H9 (cell line): ENCODE data around the gene ACVR1. TPM values are rescaled to one million over a fixed set of nuclear protein-coding genes. Genes with fewer than 3 reads are reported as not detected.

Source experiments
- DNase-seq: peaks from one replicate; pipeline ENCODE4 v3.0.0-alpha.2; 2017
- H2AFZ ChIP-seq: one replicate; pipeline ENCODE4 v1.6.1; 2013; ENCODE audit warnings: mild to moderate bottlenecking, low read length, control low read depth, moderate library complexity
- H2AK5ac ChIP-seq: 2 replicates; pipeline ENCODE4 v1.6.1; 2013; ENCODE audit warnings: low read length, control low read depth, mixed read lengths; ENCODE audit not compliant: insufficient read length
- H2BK120ac ChIP-seq: one replicate; pipeline ENCODE4 v1.6.1; 2013; ENCODE audit warnings: low read depth, mild to moderate bottlenecking, low read length, control low read depth, inconsistent platforms; ENCODE audit not compliant: poor library complexity, severe bottlenecking
- H2BK12ac ChIP-seq: 2 replicates; pipeline ENCODE4 v1.6.1; 2013; ENCODE audit warnings: low read length, control low read depth, mixed read lengths, low read depth; ENCODE audit not compliant: insufficient read length
- H2BK15ac ChIP-seq: 2 replicates; pipeline ENCODE4 v1.6.1; 2013; ENCODE audit warnings: low read depth, low read length, control low read depth
- H2BK20ac ChIP-seq: one replicate; pipeline ENCODE4 v1.6.1; 2013; ENCODE audit warnings: low read depth, mild to moderate bottlenecking, low read length, control low read depth, inconsistent platforms; ENCODE audit not compliant: poor library complexity, severe bottlenecking
- H2BK5ac ChIP-seq: 2 replicates; pipeline ENCODE4 v1.6.1; 2013; ENCODE audit warnings: low read length, control low read depth, mixed read lengths; ENCODE audit not compliant: insufficient read length
- H3K14ac ChIP-seq: 2 replicates; pipeline ENCODE4 v1.6.1; 2013; ENCODE audit warnings: low read length, control low read depth; ENCODE audit not compliant: insufficient read depth
- H3K18ac ChIP-seq: 2 replicates; pipeline ENCODE4 v1.6.1; 2013; ENCODE audit warnings: low read depth, mild to moderate bottlenecking, mixed read lengths, low read length, control low read depth; ENCODE audit not compliant: insufficient read length
- H3K23ac ChIP-seq: 2 replicates; pipeline ENCODE4 v1.6.1; 2013; ENCODE audit warnings: low read length, control low read depth, mixed read lengths, low read depth; ENCODE audit not compliant: insufficient read length
- H3K23me2 ChIP-seq: 2 replicates; pipeline ENCODE4 v1.6.1; 2013; ENCODE audit warnings: low read depth, mild to moderate bottlenecking, mixed read lengths, low read length, control low read depth; ENCODE audit not compliant: insufficient read length, poor library complexity, severe bottlenecking
- H3K27ac ChIP-seq: 2 replicates; pipeline ENCODE4 v1.5.1; 2013; ENCODE audit warnings: low read length, control low read depth, mixed read lengths, low read depth; ENCODE audit not compliant: insufficient read length
- H3K27me3 ChIP-seq: 2 replicates; pipeline ENCODE4 v1.6.1; 2013; ENCODE audit warnings: low read length, control low read depth, inconsistent platforms; ENCODE audit not compliant: insufficient read depth
- H3K4ac ChIP-seq: 2 replicates; pipeline ENCODE4 v1.6.1; 2013; ENCODE audit warnings: low read depth, mild to moderate bottlenecking, control low read depth, inconsistent platforms, low read length, moderate library complexity
- H3K4me1 ChIP-seq: 2 replicates; pipeline ENCODE4 v1.6.1; 2013; ENCODE audit warnings: low read length, control low read depth, inconsistent platforms; ENCODE audit not compliant: insufficient read depth
- H3K4me2 ChIP-seq: 2 replicates; pipeline ENCODE4 v1.6.1; 2013; ENCODE audit warnings: low read length, control low read depth, mixed read lengths; ENCODE audit not compliant: insufficient read length, insufficient read depth
- H3K56ac ChIP-seq: 2 replicates; pipeline ENCODE4 v1.6.1; 2013; ENCODE audit warnings: low read depth, mild to moderate bottlenecking, mixed read lengths, low read length, control low read depth; ENCODE audit not compliant: insufficient read length
- H3K79me1 ChIP-seq: 2 replicates; pipeline ENCODE4 v1.6.1; 2013; ENCODE audit warnings: low read depth, mild to moderate bottlenecking, moderate library complexity, low read length, control low read depth, inconsistent platforms; ENCODE audit not compliant: insufficient read depth, poor library complexity, severe bottlenecking
- H3K79me2 ChIP-seq: 2 replicates; pipeline ENCODE4 v1.6.1; 2013; ENCODE audit warnings: low read length, control low read depth, inconsistent platforms; ENCODE audit not compliant: insufficient read depth
- H3K9ac ChIP-seq: 2 replicates; pipeline ENCODE4 v1.6.1; 2013; ENCODE audit warnings: low read length, control low read depth, mixed read lengths; ENCODE audit not compliant: insufficient read length; ENCODE audit errors: extremely low read depth
- H3K9me3 ChIP-seq: one replicate; pipeline ENCODE4 v1.6.1; 2013; ENCODE audit warnings: low read depth, low read length, inconsistent platforms; ENCODE audit not compliant: control insufficient read depth
- H3T11ph ChIP-seq: one replicate; pipeline ENCODE4 v1.6.1; 2013; ENCODE audit warnings: mild to moderate bottlenecking, low read length, control low read depth, inconsistent platforms
- H4K20me1 ChIP-seq: one replicate; pipeline ENCODE4 v1.6.1; 2013; ENCODE audit not compliant: control insufficient read depth, insufficient read length, insufficient read depth
- H4K5ac ChIP-seq: 2 replicates; pipeline ENCODE4 v1.6.1; 2013; ENCODE audit warnings: low read depth, mild to moderate bottlenecking, mixed read lengths, low read length, control low read depth; ENCODE audit not compliant: insufficient read length
- H4K8ac ChIP-seq: replicated peaks from 2 replicates; pipeline ENCODE4 v1.6.1; 2013; ENCODE audit warnings: low read length, control low read depth, mixed read lengths, low read depth; ENCODE audit not compliant: insufficient read length
- H4K91ac ChIP-seq: 2 replicates; pipeline ENCODE4 v1.6.1; 2013; ENCODE audit warnings: low read depth, mild to moderate bottlenecking, moderate library complexity, mixed read lengths, low read length, control low read depth; ENCODE audit not compliant: insufficient read length
- H3K27ac Mint-ChIP-seq, 3 experiments: 2 replicates in 2 of 3; 3 replicates in 1 of 3; pipeline ENCODE4 v1.8.0; 2020 to 2021; ENCODE audit warnings: mixed read lengths in 3 of 3, mild to moderate bottlenecking in 1 of 3, moderate library complexity in 1 of 3
- H3K27me3 Mint-ChIP-seq: 2 replicates; pipeline ENCODE4 v1.8.0; 2021; ENCODE audit warnings: low read depth, mild to moderate bottlenecking, moderate library complexity, mixed read lengths
- H3K36me3 Mint-ChIP-seq, 3 experiments: 2 replicates in 2 of 3; 3 replicates in 1 of 3; pipeline ENCODE4 v1.8.0; 2020 to 2021; ENCODE audit warnings: low read depth in 3 of 3, mixed read lengths in 3 of 3; ENCODE audit not compliant: insufficient read depth in 1 of 3
- H3K4me1 Mint-ChIP-seq, 2 experiments: 2 replicates each; pipeline ENCODE4 v1.8.0; 2020; ENCODE audit warnings: mixed read lengths in 2 of 2
- H3K4me3 Mint-ChIP-seq, 2 experiments: 2 replicates in 1 of 2; 3 replicates in 1 of 2; pipeline ENCODE4 v1.8.0; 2020 to 2021; ENCODE audit warnings: mild to moderate bottlenecking in 2 of 2, mixed read lengths in 2 of 2, moderate library complexity in 1 of 2
- H3K9me3 Mint-ChIP-seq, 2 experiments: 2 replicates in 1 of 2; 3 replicates in 1 of 2; pipeline ENCODE4 v1.8.0; 2020; ENCODE audit warnings: mild to moderate bottlenecking in 2 of 2, mixed read lengths in 2 of 2, moderate library complexity in 1 of 2
- CTCF ChIP-seq: fragments of 200-600 bp; sonication (generic); conservative IDR thresholded peaks from 3 replicates; pipeline ENCODE4 v1.8.0; 2021; ENCODE audit warnings: antibody characterized with exemption, mild to moderate bottlenecking
- WGBS: extraction: QIAGEN DNeasy Blood & Tissue Kit; methylation state at CpG from one replicate; pipeline ENCODE4 v1.1.7; 2013; ENCODE audit warnings: missing lambda C conversion rate, low lambda C conversion rate, mixed read lengths; ENCODE audit not compliant: insufficient read length; ENCODE audit errors: extremely low coverage; 5-methylcytosine and 5-hydroxymethylcytosine counted together
- total RNA-seq: library from RNA; stranded (reverse); gene quantifications from 2 replicates; pipeline ENCODE4 v1.2.1, GENCODE V29; 2021

The ACVR1 gene
- total RNA-seq, 1 experiment from 2014 or later = 21.2 TPM

GRCh38 chr2:157839162-157839801 lies 36.8 kb downstream of the ACVR1 start:
- peak overlapping the region; percentile 8 to 58; a peak in 3 of 5 replicates for H3K4me3 Mint-ChIP-seq
- Histone ChIP-seq H3K23me2 (no peaks in the 10 kb centered on the region), H3K23ac (no peak overlapping the region), H3T11ph (no peak overlapping the region), H3K56ac (no peak overlapping the region), H4K91ac (no peak overlapping the region), H3K79me1 (no peaks in the 10 kb centered on the region), H3K14ac (no peak overlapping the region), H3K4ac (no peak overlapping the region), H3K9me3 (no peaks in the 10 kb centered on the region), H4K20me1 (no peaks in the 10 kb centered on the region), H3K27ac (no peak overlapping the region), H2BK120ac (no peak overlapping the region), H2AK5ac (no peak overlapping the region), H4K5ac (no peak overlapping the region), H2BK20ac (no peak overlapping the region), H3K79me2 (no peaks in the 10 kb centered on the region; the same call in 1 of the 2 replicates), H3K4me1 (peaks cover 34% of the 10 kb centered on the region), H2BK12ac (no peak overlapping the region), H2BK15ac (no peak overlapping the region), H4K8ac (no peak overlapping the region), H3K18ac (no peak overlapping the region), H3K27me3 (no peaks in the 10 kb centered on the region), H2AFZ (no peak overlapping the region), H3K9ac (no peak overlapping the region), H2BK5ac (no peak overlapping the region), H3K4me2 (peak overlapping the region; percentile 2)
- H3K36me3 Mint-ChIP-seq = no peaks in the 10 kb centered on the region
- no peaks in the 10 kb centered on the region for H3K9me3 Mint-ChIP-seq
- no peaks in the 10 kb centered on the region for H3K27me3 Mint-ChIP-seq
- peak; percentile 86 for DNase-seq
- no CpG with 5 or more reads among the region's 5 CpGs for WGBS
- H3K4me1 Mint-ChIP-seq = peaks cover 63% of the 10 kb centered on the region in 2 experiments
- H3K27ac Mint-ChIP-seq = peak overlapping the region in 2 of 3 experiments; percentile 87 to 91; a peak in 5 of 7 replicates
- TF ChIP-seq CTCF = no peak
